ENCODE results near the gene ADD2. TPM values are rescaled to one million over a fixed set of nuclear protein-coding genes. Genes with fewer than 3 reads are reported as not detected.

ADD2 gene
- polyA plus RNA-seq, 1 experiment: 0.12 TPM

DNA sequence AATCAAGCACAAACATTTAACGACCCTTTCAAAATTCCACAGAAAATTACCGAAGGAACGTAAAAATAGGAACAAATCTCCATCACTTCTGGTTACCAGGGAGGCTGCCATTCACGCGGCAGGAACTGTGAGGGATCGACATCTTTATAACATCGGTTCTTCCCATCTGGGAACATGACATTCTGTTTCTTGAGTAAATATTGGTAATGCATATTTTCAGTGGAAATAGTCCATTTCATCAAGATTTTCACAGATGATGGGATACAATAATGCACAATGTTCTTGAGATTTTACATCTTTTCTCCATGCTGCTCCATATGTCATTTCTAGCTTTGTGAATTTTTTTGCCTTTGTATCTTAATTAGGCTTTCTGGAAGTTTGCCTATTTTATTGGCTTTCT is 10.0 kb downstream of the ADD2 start:
- TF ChIP-seq, protein P1, sequence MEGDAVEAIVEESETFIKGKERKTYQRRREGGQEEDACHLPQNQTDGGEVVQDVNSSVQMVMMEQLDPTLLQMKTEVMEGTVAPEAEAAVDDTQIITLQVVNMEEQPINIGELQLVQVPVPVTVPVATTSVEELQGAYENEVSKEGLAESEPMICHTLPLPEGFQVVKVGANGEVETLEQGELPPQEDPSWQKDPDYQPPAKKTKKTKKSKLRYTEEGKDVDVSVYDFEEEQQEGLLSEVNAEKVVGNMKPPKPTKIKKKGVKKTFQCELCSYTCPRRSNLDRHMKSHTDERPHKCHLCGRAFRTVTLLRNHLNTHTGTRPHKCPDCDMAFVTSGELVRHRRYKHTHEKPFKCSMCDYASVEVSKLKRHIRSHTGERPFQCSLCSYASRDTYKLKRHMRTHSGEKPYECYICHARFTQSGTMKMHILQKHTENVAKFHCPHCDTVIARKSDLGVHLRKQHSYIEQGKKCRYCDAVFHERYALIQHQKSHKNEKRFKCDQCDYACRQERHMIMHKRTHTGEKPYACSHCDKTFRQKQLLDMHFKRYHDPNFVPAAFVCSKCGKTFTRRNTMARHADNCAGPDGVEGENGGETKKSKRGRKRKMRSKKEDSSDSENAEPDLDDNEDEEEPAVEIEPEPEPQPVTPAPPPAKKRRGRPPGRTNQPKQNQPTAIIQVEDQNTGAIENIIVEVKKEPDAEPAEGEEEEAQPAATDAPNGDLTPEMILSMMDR (IDR thresholded peaks at IDR 0.05; ENCODE audit: low read depth, low read length): no peak
- no peak for DNase-seq (ENCODE audit: low read depth, low spot score)
- CTCF ChIA-PET: no interaction called here
- no peak overlapping the region for H3K27ac ChIP-seq (ENCODE audit: low read depth, low read length)
- H3K4me3 ChIP-seq (ENCODE audit: low read depth, low read length): no peak overlapping the region
- H3K9me3 ChIP-seq (ENCODE audit: control insufficient read depth, insufficient read depth, low read length): no peaks in the 10 kb centered on the region
- H3K27me3 ChIP-seq (ENCODE audit: control insufficient read depth, insufficient read depth, low read length): no peaks in the 10 kb centered on the region
- POLR2A ChIA-PET: no interaction called here

DNA sequence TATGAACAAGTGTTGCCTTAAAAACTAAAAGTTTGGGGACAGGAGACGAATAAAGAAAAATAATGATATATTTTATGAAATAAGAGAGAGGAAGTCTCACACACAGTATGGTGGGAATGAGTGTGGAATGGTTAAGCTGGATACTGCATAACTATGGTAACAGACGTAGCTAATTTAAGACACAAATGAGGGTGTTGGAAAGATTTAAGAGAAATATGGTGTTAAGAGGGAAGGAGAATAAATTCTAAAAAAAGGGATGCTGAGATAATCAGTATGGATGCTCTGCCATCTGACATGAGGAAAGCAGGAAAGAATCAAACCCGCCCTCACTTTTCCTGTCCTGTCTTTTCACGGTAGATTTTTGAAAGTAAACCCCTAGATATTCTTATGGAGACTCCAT is 10.6 kb downstream of the ADD2 start:
- Histone ChIP-seq H3K27ac (ENCODE audit: low read depth, low read length) (no peak overlapping the region), H3K4me3 (ENCODE audit: low read depth, low read length) (no peak overlapping the region), H3K27me3 (ENCODE audit: control insufficient read depth, insufficient read depth, low read length) (no peaks in the 10 kb centered on the region), H3K9me3 (ENCODE audit: control insufficient read depth, insufficient read depth, low read length) (no peaks in the 10 kb centered on the region)
- CTCF ChIA-PET: no interaction called here
- POLR2A ChIA-PET: no interaction called here
- TF ChIP-seq, protein P1 (IDR thresholded peaks at IDR 0.05; ENCODE audit: low read depth, low read length): no peak
- no peak for DNase-seq (ENCODE audit: low read depth, low spot score)

DNA sequence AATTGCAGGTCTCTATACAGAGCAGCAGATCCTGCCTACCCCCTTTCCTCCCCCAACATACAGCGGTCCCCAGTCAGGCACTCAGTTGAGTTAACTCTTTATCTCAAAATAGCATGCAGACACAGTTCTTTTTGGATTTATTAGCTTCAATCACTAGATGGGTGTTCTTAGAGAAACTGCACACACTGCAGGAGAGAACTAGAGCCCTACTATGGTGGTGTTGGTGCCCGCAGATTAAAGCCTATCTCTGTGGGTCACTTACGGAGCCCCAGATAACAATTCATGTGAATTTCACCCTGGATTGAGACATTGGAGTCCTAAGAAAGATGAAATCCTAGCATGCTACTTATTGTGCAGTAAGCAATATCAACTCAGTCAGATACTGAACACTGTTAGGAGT is 11.9 kb downstream of the ADD2 start:
- no peak overlapping the region for H3K4me3 ChIP-seq (ENCODE audit: low read depth, low read length)
- ChIA-PET POLR2A (no interaction called here), CTCF (no interaction called here)
- no peaks in the 10 kb centered on the region for H3K9me3 ChIP-seq (ENCODE audit: control insufficient read depth, insufficient read depth, low read length)
- DNase-seq (ENCODE audit: low read depth, low spot score): no peak
- TF ChIP-seq, protein P1 (IDR thresholded peaks at IDR 0.05; ENCODE audit: low read depth, low read length): no peak
- H3K27ac ChIP-seq (ENCODE audit: low read depth, low read length): no peak overlapping the region
- no peaks in the 10 kb centered on the region for H3K27me3 ChIP-seq (ENCODE audit: control insufficient read depth, insufficient read depth, low read length)

DNA sequence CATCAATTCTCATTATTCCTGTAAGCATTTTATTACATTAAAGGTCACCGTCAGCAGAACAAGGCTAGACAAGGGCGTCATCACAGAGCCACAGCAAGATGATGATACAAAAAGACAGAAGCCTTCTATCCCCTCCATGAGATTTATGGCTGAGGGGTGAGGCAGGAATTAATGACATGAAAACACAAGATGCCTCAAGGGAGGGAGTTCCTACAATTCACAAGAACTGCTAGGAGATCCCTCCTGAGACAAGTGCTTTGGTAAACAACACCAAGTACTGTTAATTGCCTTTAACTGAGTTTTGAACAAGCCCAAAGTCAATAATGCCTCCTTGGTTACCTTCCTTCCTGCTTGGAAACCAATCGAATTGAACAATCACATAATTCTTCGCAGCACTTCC is 14.1 kb downstream of the ADD2 start:
- Histone ChIP-seq H3K27me3 (ENCODE audit: control insufficient read depth, insufficient read depth, low read length) (no peaks in the 10 kb centered on the region), H3K27ac (ENCODE audit: low read depth, low read length) (no peak overlapping the region), H3K4me3 (ENCODE audit: low read depth, low read length) (no peak overlapping the region), H3K9me3 (ENCODE audit: control insufficient read depth, insufficient read depth, low read length) (no peaks in the 10 kb centered on the region)
- DNase-seq (ENCODE audit: low read depth, low spot score): no peak
- TF ChIP-seq, protein P1 (IDR thresholded peaks at IDR 0.05; ENCODE audit: low read depth, low read length): no peak
- CTCF ChIA-PET: no interaction called here
- POLR2A ChIA-PET: no interaction called here

DNA sequence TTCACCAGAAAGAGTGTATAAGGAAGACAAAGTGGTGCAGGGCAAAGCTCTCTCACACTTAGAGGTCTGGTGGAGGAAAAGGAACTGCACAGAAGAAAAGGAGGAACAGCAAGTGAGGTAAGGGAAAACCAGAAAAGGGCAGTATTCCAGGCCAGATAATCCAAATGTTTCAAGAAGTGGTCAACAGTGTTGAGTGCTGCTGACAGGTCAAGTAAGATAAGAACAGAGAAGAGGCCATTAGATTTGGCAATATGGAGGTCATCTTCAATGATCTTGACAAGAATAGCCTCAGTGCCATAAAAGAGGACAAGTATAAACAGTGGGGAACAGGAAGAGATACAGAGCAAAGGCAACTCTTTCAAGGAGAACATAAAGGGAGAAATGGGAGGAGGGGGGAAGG is 15.0 kb downstream of the ADD2 start:
- DNase-seq (ENCODE audit: low read depth, low spot score): no peak
- Histone ChIP-seq H3K9me3 (ENCODE audit: control insufficient read depth, insufficient read depth, low read length) (no peaks in the 10 kb centered on the region), H3K27ac (ENCODE audit: low read depth, low read length) (no peak overlapping the region), H3K27me3 (ENCODE audit: control insufficient read depth, insufficient read depth, low read length) (no peaks in the 10 kb centered on the region), H3K4me3 (ENCODE audit: low read depth, low read length) (no peak overlapping the region)
- ChIA-PET CTCF (no interaction called here), POLR2A (no interaction called here)
- TF ChIP-seq, protein P1 (IDR thresholded peaks at IDR 0.05; ENCODE audit: low read depth, low read length): no peak
